Activated CD4-positive, alpha-beta T cell treated with anti-CD3 and anti-CD28 coated beads, Interleukin-2, amount 10 ng/mL, durations not matched to agents 24 days and 14 days (primary cell): ENCODE measurements around the gene IPMK. TPM values are rescaled to one million over a fixed set of nuclear protein-coding genes. Genes with fewer than 3 reads are reported as not detected.

Experiments
- DNase-seq: peaks from one replicate; pipeline ENCODE4 v3.0.0; 2022
- H3K27ac Mint-ChIP-seq: one replicate; pipeline ENCODE4 v1.8.0; 2022; ENCODE audit warnings: mild to moderate bottlenecking, mixed read lengths
- H3K27me3 Mint-ChIP-seq: one replicate; pipeline ENCODE4 v1.8.0; 2022; ENCODE audit warnings: mixed read lengths
- H3K36me3 Mint-ChIP-seq: one replicate; pipeline ENCODE4 v1.8.0; 2022; ENCODE audit warnings: low read depth, mild to moderate bottlenecking, mixed read lengths
- H3K4me1 Mint-ChIP-seq: one replicate; pipeline ENCODE4 v1.8.0; 2021; ENCODE audit warnings: mixed read lengths
- H3K4me3 Mint-ChIP-seq: one replicate; pipeline ENCODE4 v1.8.0; 2022; ENCODE audit warnings: mild to moderate bottlenecking, moderate library complexity, mixed read lengths
- H3K9me3 Mint-ChIP-seq: one replicate; pipeline ENCODE4 v1.8.0; 2021; ENCODE audit warnings: mixed read lengths
- intact Hi-C: fragments of 100-400 bp; cut with micrococcal nuclease; formaldehyde crosslinking; loops from one replicate; pipeline ENCODE4 v1.15.1; 2023
- total RNA-seq: library from RNA; stranded (reverse); gene quantifications from 2 replicates; pipeline ENCODE4 v1.2.3, GENCODE V29; 2022

The IPMK gene
- total RNA-seq = 8.1 and 9.0 TPM in 2 replicates

GRCh38 chr10:58267713-58268453, at the start of gene IPMK:
IPMK (minus strand) TSS chr10:58267894; CDS start chr10:58267611, 283 bp downstream.
- Mint-ChIP-seq H3K4me3 (peak within 1 kb of the TSS; percentile 100), H3K27ac (peak within 1 kb of the TSS; percentile 98), H3K9me3 (no peaks in the 10 kb centered on the region), H3K36me3 (peaks cover 5% of the 10 kb centered on the region), H3K27me3 (peaks cover 2% of the 10 kb centered on the region), H3K4me1 (peaks cover 32% of the 10 kb centered on the region)
- DNase-seq = peak; percentile 99
- intact Hi-C loops = loop anchor here (2.0 kb wide), 1 partner anchor 1639 kb away; the partner anchor contains the start of gene CCDC6

GRCh38 chr10:58316874-58317273, 49.2 kb upstream of the IPMK start:
- no peaks in the 10 kb centered on the region for H3K36me3 Mint-ChIP-seq
- no peak overlapping the region for H3K27ac Mint-ChIP-seq
- DNase-seq = no peak
- H3K27me3 Mint-ChIP-seq = peaks cover 14% of the 10 kb centered on the region
- H3K4me3 Mint-ChIP-seq = no peak overlapping the region
- intact Hi-C loops = no loop called here
- H3K9me3 Mint-ChIP-seq = no peaks in the 10 kb centered on the region
- no peaks in the 10 kb centered on the region for H3K4me1 Mint-ChIP-seq

- H3K36me3 Mint-ChIP-seq = no peaks in the 10 kb centered on the region
- no peak for DNase-seq
- H3K4me3 Mint-ChIP-seq = no peak overlapping the region
- H3K27me3 Mint-ChIP-seq = peaks cover 25% of the 10 kb centered on the region
- intact Hi-C loops = no loop called here
- no peaks in the 10 kb centered on the region for H3K4me1 Mint-ChIP-seq
- H3K9me3 Mint-ChIP-seq = no peaks in the 10 kb centered on the region
- H3K27ac Mint-ChIP-seq = no peak overlapping the region
Observed at GRCh38 chr10:58311026-58311425, 43.3 kb upstream of the IPMK start.

- no peak for DNase-seq
- Mint-ChIP-seq H3K27ac (no peak overlapping the region), H3K36me3 (no peaks in the 10 kb centered on the region), H3K4me3 (no peak overlapping the region), H3K4me1 (no peaks in the 10 kb centered on the region), H3K9me3 (no peaks in the 10 kb centered on the region), H3K27me3 (peaks cover 26% of the 10 kb centered on the region)
- intact Hi-C loops = no loop called here
Observed at GRCh38 chr10:58307676-58308075, 40.0 kb upstream of the IPMK start.

GRCh38 chr10:58305821-58306220, 38.1 kb upstream of the IPMK start:
- Mint-ChIP-seq H3K9me3 (no peaks in the 10 kb centered on the region), H3K4me1 (no peaks in the 10 kb centered on the region), H3K27me3 (peaks cover 34% of the 10 kb centered on the region), H3K36me3 (no peaks in the 10 kb centered on the region), H3K4me3 (no peak overlapping the region), H3K27ac (no peak overlapping the region)
- DNase-seq = no peak
- intact Hi-C loops = no loop called here

GRCh38 chr10:58304099-58304633, 36.5 kb upstream of the IPMK start:
- Mint-ChIP-seq H3K4me1 (peaks cover 2% of the 10 kb centered on the region), H3K36me3 (no peaks in the 10 kb centered on the region), H3K9me3 (no peaks in the 10 kb centered on the region), H3K27ac (no peak overlapping the region), H3K4me3 (no peak overlapping the region), H3K27me3 (peaks cover 30% of the 10 kb centered on the region)
- intact Hi-C loops = loop anchor here (5.0 kb wide), 1 partner anchor 33 kb away; the partner anchor contains the start of gene UBE2D1
- no peak for DNase-seq

GRCh38 chr10:58302254-58302653, 34.6 kb upstream of the IPMK start:
- Mint-ChIP-seq H3K4me1 (peaks cover 2% of the 10 kb centered on the region), H3K27me3 (peaks cover 25% of the 10 kb centered on the region), H3K9me3 (no peaks in the 10 kb centered on the region), H3K27ac (no peak overlapping the region), H3K4me3 (no peak overlapping the region), H3K36me3 (no peaks in the 10 kb centered on the region)
- intact Hi-C loops = loop anchor here (5.0 kb wide), 1 partner anchor 35 kb away; the partner anchor contains the start of gene UBE2D1
- no peak for DNase-seq

- Mint-ChIP-seq H3K4me3 (no peak overlapping the region), H3K9me3 (no peaks in the 10 kb centered on the region), H3K36me3 (no peaks in the 10 kb centered on the region), H3K4me1 (peaks cover 2% of the 10 kb centered on the region), H3K27me3 (peaks cover 19% of the 10 kb centered on the region), H3K27ac (no peak overlapping the region)
- no peak for DNase-seq
- intact Hi-C loops = loop anchor here (5.0 kb wide), 1 partner anchor 37 kb away; the partner anchor contains the start of gene UBE2D1
Observed at GRCh38 chr10:58300676-58301075, 33.0 kb upstream of the IPMK start.

GRCh38 chr10:58299580-58299979, 31.9 kb upstream of the IPMK start:
- DNase-seq = peak; percentile 85
- H3K9me3 Mint-ChIP-seq = no peaks in the 10 kb centered on the region
- peaks cover 2% of the 10 kb centered on the region for H3K4me1 Mint-ChIP-seq
- H3K4me3 Mint-ChIP-seq = no peak overlapping the region
- peaks cover 19% of the 10 kb centered on the region for H3K27me3 Mint-ChIP-seq
- intact Hi-C loops = loop anchor here (1.0 to 10.0 kb wide), 2 partner anchors 86 to 215 kb away; partner anchors contain the start of genes BICC1 and TFAM
- H3K27ac Mint-ChIP-seq = no peak overlapping the region
- no peaks in the 10 kb centered on the region for H3K36me3 Mint-ChIP-seq

GRCh38 chr10:58293989-58294388, 26.3 kb upstream of the IPMK start:
- no peak overlapping the region for H3K27ac Mint-ChIP-seq
- H3K36me3 Mint-ChIP-seq = no peaks in the 10 kb centered on the region
- no peaks in the 10 kb centered on the region for H3K27me3 Mint-ChIP-seq
- intact Hi-C loops = loop anchor here (10.0 kb wide), 1 partner anchor 221 kb away; the partner anchor contains the start of gene BICC1
- no peak for DNase-seq
- H3K4me1 Mint-ChIP-seq = peaks cover 2% of the 10 kb centered on the region
- H3K9me3 Mint-ChIP-seq = no peaks in the 10 kb centered on the region
- H3K4me3 Mint-ChIP-seq = no peak overlapping the region

GRCh38 chr10:58291538-58292174, 24.0 kb upstream of the IPMK start:
- no peak overlapping the region for H3K27ac Mint-ChIP-seq
- H3K36me3 Mint-ChIP-seq = peaks cover 2% of the 10 kb centered on the region
- no peaks in the 10 kb centered on the region for H3K9me3 Mint-ChIP-seq
- H3K4me1 Mint-ChIP-seq = peaks cover 2% of the 10 kb centered on the region
- no peak overlapping the region for H3K4me3 Mint-ChIP-seq
- peak; percentile 79 for DNase-seq
- H3K27me3 Mint-ChIP-seq = no peaks in the 10 kb centered on the region
- intact Hi-C loops = loop anchor here (1.0 to 10.0 kb wide), 2 partner anchors 114 to 223 kb away; partner anchors contain the start of gene BICC1

- Mint-ChIP-seq H3K4me1 (peaks cover 32% of the 10 kb centered on the region), H3K27me3 (no peaks in the 10 kb centered on the region), H3K4me3 (peak overlapping the region; percentile 63), H3K36me3 (peaks cover 38% of the 10 kb centered on the region), H3K27ac (peak overlapping the region; percentile 70), H3K9me3 (no peaks in the 10 kb centered on the region)
- intact Hi-C loops = loop anchor here (1.0 to 5.0 kb wide), 4 partner anchors 13 to 105 kb away; partner anchors contain the start of genes CISD1 and TFAM
- DNase-seq = peak; percentile 81
Observed at GRCh38 chr10:58282615-58283014, 14.9 kb upstream of the IPMK start.

GRCh38 chr10:58281092-58281752, 13.5 kb upstream of the IPMK start:
- Mint-ChIP-seq H3K9me3 (no peaks in the 10 kb centered on the region), H3K27me3 (no peaks in the 10 kb centered on the region), H3K4me1 (peaks cover 32% of the 10 kb centered on the region), H3K36me3 (peaks cover 37% of the 10 kb centered on the region), H3K27ac (peak overlapping the region; percentile 11), H3K4me3 (no peak overlapping the region)
- no peak for DNase-seq
- intact Hi-C loops = loop anchor here (5.0 kb wide), 2 partner anchors 51 to 106 kb away; partner anchors contain the start of gene TFAM
